Esophagus muscularis mucosa (tissue), 4 donors: Measurements from ENCODE around the gene EPN1. TPM values are rescaled to one million over a fixed set of nuclear protein-coding genes. Genes with fewer than 3 reads are reported as not detected.
A peak's percentile ranks its signal among the peaks of the same experiment; 100 is the strongest.

Source experiments
- DNase-seq: peaks from one replicate; pipeline ENCODE4 v3.0.0-alpha.2; 2017; ENCODE audit errors: extremely low spot score
- H3K27ac ChIP-seq, 4 donors: fragments of 200-600 bp; sonication (generic); replicated peaks in 1 of 4; 1 replicate in 3 of 4; 2 replicates in 1 of 4; pipeline ENCODE4 v1.5.1; 2016 to 2019; ENCODE audit warnings: mild to moderate bottlenecking in 1 of 4
- H3K27me3 ChIP-seq, 4 donors: fragments of 200-600 bp; sonication (generic); one replicate each; pipeline versions ENCODE4 v1.5.1 to v1.6.0; 2016 to 2019
- H3K36me3 ChIP-seq, 4 donors: fragments of 200-600 bp; sonication (generic); one replicate each; pipeline ENCODE4 v1.5.1; 2016 to 2019
- H3K4me1 ChIP-seq, 4 donors: fragments of 200-600 bp; sonication (generic); one replicate each; pipeline ENCODE4 v1.5.1; 2016 to 2019
- H3K4me3 ChIP-seq, 4 donors: fragments of 200-600 bp; sonication (generic); 1 replicate in 2 of 4; 2 replicates in 2 of 4; pipeline ENCODE4 v1.5.1; 2016 to 2019; ENCODE audit warnings: mild to moderate bottlenecking in 4 of 4, moderate library complexity in 1 of 4
- H3K9me3 ChIP-seq, 4 donors: fragments of 200-600 bp; sonication (generic); 1 replicate in 3 of 4; 2 replicates in 1 of 4; pipeline ENCODE4 v1.5.1; 2016 to 2019
- CTCF ChIP-seq, 3 experiments: fragments of 200-600 bp in 2 of 3; fragments of 450-650 bp in 1 of 3; sonication (generic) in 2 of 3; IDR thresholded peaks; one replicate each; pipeline ENCODE4 v1.5.1; 2017 to 2019; ENCODE audit warnings: antibody characterized with exemption in 3 of 3, mild to moderate bottlenecking in 2 of 3, moderate library complexity in 1 of 3
- EP300 ChIP-seq: sonication (generic); formaldehyde crosslinking; IDR thresholded peaks from one replicate; pipeline ENCODE4 v1.6.1; 2017; ENCODE audit warnings: antibody characterized with exemption
- POLR2A ChIP-seq: fragments of 450-650 bp; IDR thresholded peaks from one replicate; pipeline ENCODE4 v1.6.1; 2017; ENCODE audit warnings: antibody characterized with exemption, moderate library complexity, mild to moderate bottlenecking, low read depth
- POLR2AphosphoS5 ChIP-seq, 2 donors: sonication (generic); formaldehyde crosslinking; IDR thresholded peaks; one replicate each; pipeline ENCODE4 v1.6.1; 2017; ENCODE audit warnings: antibody characterized with exemption in 2 of 2
- WGBS: methylation state at CpG from one replicate; pipeline ENCODE4 v1.1.5; 2018; 5-methylcytosine and 5-hydroxymethylcytosine counted together
- intact Hi-C: fragments of 100-400 bp; cut with DNase I; formaldehyde crosslinking; loops from one replicate; pipeline ENCODE4 v1.15.1; 2023
- total RNA-seq, 4 donors: library from RNA; depleted of rRNA; stranded (reverse); fragments of >200 nt; gene quantifications; one replicate each; pipeline versions ENCODE4 v1.1.0 to v1.2.1, GENCODE V29; 2016

Gene EPN1
- total RNA-seq, 4 donors from 2014 or later: 30.7 to 176 (median 104) TPM

DNA sequence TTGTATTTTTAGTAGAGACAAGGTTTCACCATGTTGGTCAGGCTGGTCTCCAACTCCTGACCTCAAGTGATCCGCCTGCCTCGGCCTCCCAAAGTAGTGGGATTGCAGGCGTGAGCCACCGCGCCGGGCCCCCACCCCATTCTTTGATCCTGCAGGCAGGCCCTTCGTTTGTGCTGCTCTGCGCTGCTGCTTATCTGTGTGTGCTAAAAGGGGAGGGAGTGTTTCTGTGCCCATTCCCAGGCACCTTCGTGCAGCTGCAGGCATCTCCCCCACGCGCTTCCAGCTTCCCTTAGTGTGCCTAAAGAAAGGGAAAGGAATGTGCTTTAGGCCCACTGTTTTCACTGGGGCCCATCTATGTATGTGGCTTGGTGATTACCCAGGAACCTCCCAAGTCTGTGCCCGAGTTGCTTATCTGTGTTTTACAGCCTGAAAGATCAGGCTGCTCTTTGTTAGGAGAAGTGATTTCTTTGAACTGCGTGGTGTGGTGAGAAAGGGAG, 27.2 kb downstream of the EPN1 start:
- Histone ChIP-seq H3K9me3 (no peaks in the 10 kb centered on the region), H3K27ac (no peak overlapping the region), H3K36me3 (peaks cover 8 to 43% (median 30%) of the 10 kb centered on the region in 4 donors), H3K4me3 (no peak overlapping the region), H3K4me1 (peaks cover 0 to 8% (median 2%) of the 10 kb centered on the region in 4 donors), H3K27me3 (no peaks in the 10 kb centered on the region)
- no peak for TF ChIP-seq EP300
- TF ChIP-seq POLR2A: no peak
- TF ChIP-seq POLR2AphosphoS5 (IDR thresholded peaks at IDR 0.05): no peak
- TF ChIP-seq CTCF (IDR thresholded peaks at IDR 0.05): no peak
- no peak for DNase-seq
- intact Hi-C loops: no loop called here
- 86% methylated on average over 10 of the region's 13 CpGs for WGBS

DNA sequence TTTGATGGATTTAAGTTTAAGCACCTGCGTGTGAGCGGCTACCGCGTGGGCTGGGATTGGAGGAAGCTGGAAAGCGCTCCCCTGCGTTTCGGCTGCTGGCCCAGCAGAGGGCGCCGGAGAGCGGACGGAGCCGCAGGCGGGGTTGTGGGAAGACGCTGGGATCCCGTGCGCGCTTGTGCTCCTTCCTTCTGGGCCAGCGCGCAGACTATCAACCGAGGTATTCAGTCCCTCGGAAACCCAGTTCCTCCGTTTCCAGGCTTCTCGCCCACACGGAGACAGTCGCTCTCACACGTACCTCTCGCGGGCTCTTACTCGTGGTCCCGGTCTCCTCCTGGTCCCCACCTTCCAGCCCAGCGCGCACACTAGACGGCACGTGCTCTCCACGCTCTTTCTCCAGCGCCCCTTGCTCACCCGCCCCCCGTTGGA, 28.8 kb downstream of the EPN1 start:
- no peak overlapping the region for H3K27ac ChIP-seq
- TF ChIP-seq EP300: no peak
- TF ChIP-seq POLR2A: no peak
- peak; percentile 59 to 95 (median 72) for TF ChIP-seq CTCF (IDR thresholded peaks at IDR 0.05)
- peak in 1 of 2 donors; percentile 30 for TF ChIP-seq POLR2AphosphoS5 (IDR thresholded peaks at IDR 0.05)
- peaks cover 0 to 8% (median 2%) of the 10 kb centered on the region in 4 donors for H3K4me1 ChIP-seq
- peaks cover 4 to 27% (median 18%) of the 10 kb centered on the region in 4 donors for H3K36me3 ChIP-seq
- no peak overlapping the region for H3K4me3 ChIP-seq
- no peak for DNase-seq
- H3K27me3 ChIP-seq: no peaks in the 10 kb centered on the region
- no peaks in the 10 kb centered on the region for H3K9me3 ChIP-seq
- WGBS: 39% methylated on average over 27 of the region's 38 CpGs
- intact Hi-C loops: no loop called here

GRCh38 chr19:55704494-55705245, 29.6 kb downstream of the EPN1 start:
- Histone ChIP-seq H3K36me3 (peaks cover 0 to 19% (median 14%) of the 10 kb centered on the region in 4 donors), H3K4me1 (peaks cover 0 to 8% (median 2%) of the 10 kb centered on the region in 4 donors), H3K9me3 (no peaks in the 10 kb centered on the region), H3K27ac (no peak overlapping the region), H3K27me3 (no peaks in the 10 kb centered on the region), H3K4me3 (no peak overlapping the region)
- 93% methylated on average over 15 of the region's 15 CpGs for WGBS
- intact Hi-C loops: no loop called here
- no peak for DNase-seq
- TF ChIP-seq POLR2AphosphoS5 (IDR thresholded peaks at IDR 0.05): peak in 1 of 2 donors; percentile 11
- TF ChIP-seq EP300: no peak

DNA sequence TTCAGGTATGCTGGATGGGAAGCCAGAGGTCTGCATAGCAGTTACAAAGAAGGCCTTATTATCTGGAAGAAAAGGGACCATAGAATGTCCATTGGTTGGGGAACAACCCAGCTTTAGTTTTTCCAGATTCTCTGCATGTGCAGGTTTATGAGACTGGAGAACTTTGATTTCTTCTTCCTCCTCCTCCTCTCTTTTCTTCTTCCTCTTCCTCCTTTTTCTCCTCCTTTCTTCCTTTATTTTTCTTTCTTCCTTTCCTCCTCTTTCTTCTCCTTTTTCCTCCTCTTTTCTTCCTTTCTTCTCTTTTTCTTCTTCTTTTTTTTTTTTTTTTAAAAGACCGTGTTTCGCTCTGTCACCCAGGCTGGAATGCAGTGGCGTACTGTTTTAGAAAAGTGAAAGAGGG, 30.9 kb downstream of the EPN1 start:
- H3K27ac ChIP-seq: no peak overlapping the region
- TF ChIP-seq POLR2A (no peak), EP300 (no peak), POLR2AphosphoS5 (IDR thresholded peaks at IDR 0.05) (no peak), CTCF (IDR thresholded peaks at IDR 0.05) (no peak)
- 83% methylated on average over 3 of the region's 3 CpGs for WGBS
- intact Hi-C loops: no loop called here
- H3K36me3 ChIP-seq: peaks cover 0 to 12% (median 5%) of the 10 kb centered on the region in 4 donors
- H3K9me3 ChIP-seq: no peaks in the 10 kb centered on the region
- H3K4me3 ChIP-seq: no peak overlapping the region
- peaks cover 0 to 8% (median 2%) of the 10 kb centered on the region in 4 donors for H3K4me1 ChIP-seq
- no peak for DNase-seq
- no peaks in the 10 kb centered on the region for H3K27me3 ChIP-seq

DNA sequence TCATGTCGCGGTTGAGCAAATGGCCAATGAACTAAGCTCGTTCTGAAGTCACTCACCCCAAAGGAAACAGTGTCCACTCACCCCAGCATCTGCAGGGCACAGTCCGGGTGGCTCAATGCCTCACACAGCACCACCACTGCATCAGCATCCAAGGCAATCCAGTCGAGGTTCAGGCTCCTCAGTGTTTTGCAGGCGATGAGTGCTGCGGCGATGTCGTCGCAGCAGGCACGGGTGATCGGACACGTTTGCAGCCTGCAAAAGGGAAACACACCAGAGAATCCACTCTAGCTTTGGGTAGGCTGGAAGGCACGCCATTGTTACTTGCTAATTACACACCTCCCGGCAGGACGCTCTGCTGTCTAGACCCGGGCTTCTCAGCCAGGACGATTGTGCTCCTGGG, 36.7 kb downstream of the EPN1 start:
- no peaks in the 10 kb centered on the region for H3K4me1 ChIP-seq
- DNase-seq: no peak
- H3K27ac ChIP-seq: no peak overlapping the region
- TF ChIP-seq CTCF (IDR thresholded peaks at IDR 0.05) (no peak), POLR2AphosphoS5 (IDR thresholded peaks at IDR 0.05) (no peak), EP300 (no peak), POLR2A (no peak)
- H3K4me3 ChIP-seq: no peak overlapping the region
- no peaks in the 10 kb centered on the region for H3K9me3 ChIP-seq
- H3K36me3 ChIP-seq: no peaks in the 10 kb centered on the region
- intact Hi-C loops: no loop called here
- H3K27me3 ChIP-seq: peaks cover 0 to 15% (median 0%) of the 10 kb centered on the region in 4 donors
- 84% methylated on average over 14 of the region's 18 CpGs for WGBS
